C4-2B (cell line): ENCODE results near the gene LCTL.

Source experiments
- CTCF ChIP-seq: fragments of 450-650 bp; conservative IDR thresholded peaks from 2 replicates; pipeline ENCODE4 v1.5.1; 2017; ENCODE audit warnings: mild to moderate bottlenecking
- ZFX ChIP-seq: fragments of 450-650 bp; IDR thresholded peaks from 2 replicates; pipeline ENCODE4 v1.6.1; 2017

- TF ChIP-seq ZFX (no peak), CTCF (no peak)
Observed at GRCh38 chr15:66502491-66502890, 63.3 kb downstream of the LCTL start.
